ENCODE results near the gene CERS6. TPM values are rescaled to one million over a fixed set of nuclear protein-coding genes. Genes with fewer than 3 reads are reported as not detected.
A peak's percentile ranks its signal among the peaks of the same experiment; 100 is the strongest.

The CERS6 gene
- total and polyA plus RNA-seq, 3 experiments from 2014 or later, result 3.6 to 7.8 (median 7.7) TPM

- H3K27ac ChIP-seq (ENCODE audit: low read depth, low read length), result no peak overlapping the region
- peaks cover 6% of the 10 kb centered on the region for H3K4me1 ChIP-seq (ENCODE audit: insufficient read depth, low read length)
- H3K4me3 ChIP-seq (ENCODE audit: low read length), result no peak overlapping the region
- Mint-ChIP-seq H3K9me3 (no peaks in the 10 kb centered on the region), H3K36me3 (peaks cover 0 to under 1% (median 0%) of the 10 kb centered on the region in 3 donors), H3K4me3 (no peak overlapping the region), H3K4me1 (peaks cover under 1 to 9% (median under 1%) of the 10 kb centered on the region in 3 donors), H3K27ac (no peak overlapping the region), H3K27me3 (peaks cover 0 to 6% of the 10 kb centered on the region in 2 donors)
- no peaks in the 10 kb centered on the region for H3K36me3 ChIP-seq (ENCODE audit: insufficient read depth, low read length)
- DNase-seq, result no peak
- CTCF ChIA-PET, result interaction anchor here (1.1 kb wide), 1 partner anchor 17 kb away, joined by 3 read pairs; no protein-coding TSS in a partner anchor
- no peaks in the 10 kb centered on the region for H3K9me3 ChIP-seq (ENCODE audit: low read length)
- POLR2A ChIA-PET, result no interaction called here
- no peaks in the 10 kb centered on the region for H3K27me3 ChIP-seq (ENCODE audit: insufficient read depth, low read length, poor library complexity, severe bottlenecking)
Observed at GRCh38 chr2:168426861-168427260, 29.2 kb upstream of the CERS6 start.

DNA sequence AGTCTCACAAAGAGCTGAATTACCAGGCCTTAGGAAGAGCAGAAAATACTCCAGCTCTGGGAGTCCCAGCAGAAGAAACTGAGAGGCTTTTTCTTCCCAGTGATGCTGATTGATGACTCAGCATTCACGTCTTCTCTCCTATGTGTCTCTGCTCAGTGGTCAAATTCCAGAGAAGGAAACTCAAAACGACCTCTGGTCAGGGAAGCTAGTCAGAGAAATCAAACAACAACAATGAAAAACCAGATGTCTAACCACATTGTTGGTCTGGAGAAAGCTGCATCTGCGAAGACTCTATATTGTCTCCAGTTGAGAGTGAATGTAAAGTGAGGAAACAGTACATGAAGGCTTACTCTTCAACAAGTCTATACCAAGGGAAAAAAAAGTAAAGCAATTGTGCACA, 28.6 kb upstream of the CERS6 start:
- no peak overlapping the region for H3K4me3 Mint-ChIP-seq
- DNase-seq, result no peak
- no peaks in the 10 kb centered on the region for H3K36me3 ChIP-seq (ENCODE audit: insufficient read depth, low read length)
- H3K27ac Mint-ChIP-seq, result no peak overlapping the region
- ChIA-PET POLR2A (no interaction called here), CTCF (no interaction called here)
- H3K27me3 Mint-ChIP-seq, result peaks cover 0 to 5% of the 10 kb centered on the region in 2 donors
- no peak overlapping the region for H3K27ac ChIP-seq (ENCODE audit: low read depth, low read length)
- peaks cover 12% of the 10 kb centered on the region for H3K4me1 ChIP-seq (ENCODE audit: insufficient read depth, low read length)
- H3K9me3 ChIP-seq (ENCODE audit: low read length), result no peaks in the 10 kb centered on the region
- H3K27me3 ChIP-seq (ENCODE audit: insufficient read depth, low read length, poor library complexity, severe bottlenecking), result no peaks in the 10 kb centered on the region
- peaks cover 4 to 15% (median 4%) of the 10 kb centered on the region in 3 donors for H3K4me1 Mint-ChIP-seq
- H3K9me3 Mint-ChIP-seq, result no peaks in the 10 kb centered on the region
- peaks cover 0 to 3% (median 0%) of the 10 kb centered on the region in 3 donors for H3K36me3 Mint-ChIP-seq
- H3K4me3 ChIP-seq (ENCODE audit: low read length), result no peak overlapping the region

DNA sequence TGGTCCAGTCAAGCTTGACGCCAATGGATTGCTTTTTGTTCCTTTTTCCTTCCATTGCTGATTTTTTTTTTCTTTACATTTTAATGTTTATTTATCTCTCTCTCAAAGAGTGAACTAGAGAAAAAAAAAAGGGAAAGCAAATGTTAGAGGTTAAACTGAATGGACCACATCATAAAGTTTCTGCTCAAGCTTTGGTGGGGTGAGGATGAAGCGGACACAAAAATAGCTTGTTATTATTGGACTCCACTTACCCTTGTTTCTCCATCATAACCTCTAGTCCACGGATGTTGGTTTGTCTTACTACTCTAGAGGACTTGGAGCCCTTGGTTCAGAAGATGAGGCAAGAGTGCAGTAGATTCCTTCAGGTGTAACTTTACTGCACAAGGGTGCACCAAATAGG, 27.6 kb upstream of the CERS6 start:
- no peak for DNase-seq
- no peak overlapping the region for H3K27ac Mint-ChIP-seq
- H3K4me1 Mint-ChIP-seq, result peaks cover 12 to 25% (median 13%) of the 10 kb centered on the region in 3 donors
- no peaks in the 10 kb centered on the region for H3K27me3 ChIP-seq (ENCODE audit: insufficient read depth, low read length, poor library complexity, severe bottlenecking)
- CTCF ChIA-PET, result no interaction called here
- no peak overlapping the region for H3K27ac ChIP-seq (ENCODE audit: low read depth, low read length)
- no peak overlapping the region for H3K4me3 Mint-ChIP-seq
- H3K36me3 ChIP-seq (ENCODE audit: insufficient read depth, low read length), result no peaks in the 10 kb centered on the region
- H3K4me3 ChIP-seq (ENCODE audit: low read length), result no peak overlapping the region
- no peaks in the 10 kb centered on the region for H3K9me3 ChIP-seq (ENCODE audit: low read length)
- H3K36me3 Mint-ChIP-seq, result peaks cover 0 to 3% (median 0%) of the 10 kb centered on the region in 3 donors
- H3K9me3 Mint-ChIP-seq, result no peaks in the 10 kb centered on the region
- peaks cover 22% of the 10 kb centered on the region for H3K4me1 ChIP-seq (ENCODE audit: insufficient read depth, low read length)
- POLR2A ChIA-PET, result no interaction called here
- peaks cover 0 to 5% of the 10 kb centered on the region in 2 donors for H3K27me3 Mint-ChIP-seq

GRCh38 chr2:168429988-168430387, 26.1 kb upstream of the CERS6 start:
- ChIA-PET POLR2A (no interaction called here), CTCF (no interaction called here)
- Mint-ChIP-seq H3K9me3 (no peaks in the 10 kb centered on the region), H3K27ac (no peak overlapping the region), H3K27me3 (peaks cover 0 to 5% of the 10 kb centered on the region in 2 donors), H3K36me3 (peaks cover 0 to 3% (median 0%) of the 10 kb centered on the region in 3 donors), H3K4me1 (peaks cover 15 to 28% (median 15%) of the 10 kb centered on the region in 3 donors), H3K4me3 (no peak overlapping the region)
- H3K36me3 ChIP-seq (ENCODE audit: insufficient read depth, low read length), result no peaks in the 10 kb centered on the region
- H3K27me3 ChIP-seq (ENCODE audit: insufficient read depth, low read length, poor library complexity, severe bottlenecking), result no peaks in the 10 kb centered on the region
- no peak overlapping the region for H3K4me3 ChIP-seq (ENCODE audit: low read length)
- H3K9me3 ChIP-seq (ENCODE audit: low read length), result no peaks in the 10 kb centered on the region
- peaks cover 33% of the 10 kb centered on the region for H3K4me1 ChIP-seq (ENCODE audit: insufficient read depth, low read length)
- no peak for DNase-seq
- H3K27ac ChIP-seq (ENCODE audit: low read depth, low read length), result no peak overlapping the region

DNA sequence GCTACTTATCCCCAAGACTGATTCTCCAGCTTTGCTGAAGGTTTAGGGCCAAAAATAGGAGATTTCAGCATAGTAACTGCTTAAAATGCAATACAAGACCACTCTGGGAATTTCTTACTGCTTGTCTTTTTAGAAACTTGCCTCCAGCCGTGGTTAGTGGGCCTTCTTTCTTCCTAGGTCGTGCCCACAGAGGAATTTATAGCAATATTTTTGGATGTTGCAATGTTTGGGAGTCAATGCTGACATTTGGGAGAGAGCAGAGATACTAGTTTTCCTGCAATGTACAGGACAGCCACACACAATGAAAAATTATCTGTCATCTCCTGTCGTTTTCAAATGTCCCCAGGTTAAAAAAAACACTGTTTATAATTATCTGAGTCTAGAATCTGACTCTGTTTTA, 25.6 kb upstream of the CERS6 start:
- Histone ChIP-seq H3K9me3 (ENCODE audit: low read length) (no peaks in the 10 kb centered on the region), H3K27me3 (ENCODE audit: insufficient read depth, low read length, poor library complexity, severe bottlenecking) (no peaks in the 10 kb centered on the region), H3K4me3 (ENCODE audit: low read length) (no peak overlapping the region), H3K4me1 (ENCODE audit: insufficient read depth, low read length) (peaks cover 33% of the 10 kb centered on the region), H3K36me3 (ENCODE audit: insufficient read depth, low read length) (no peaks in the 10 kb centered on the region), H3K27ac (ENCODE audit: low read depth, low read length) (no peak overlapping the region)
- Mint-ChIP-seq H3K36me3 (peaks cover 0 to 3% (median 0%) of the 10 kb centered on the region in 3 donors), H3K4me1 (peaks cover 15 to 28% (median 16%) of the 10 kb centered on the region in 3 donors), H3K27ac (no peak overlapping the region), H3K4me3 (no peak overlapping the region), H3K27me3 (peaks cover 0 to 5% of the 10 kb centered on the region in 2 donors), H3K9me3 (no peaks in the 10 kb centered on the region)
- POLR2A ChIA-PET, result no interaction called here
- CTCF ChIA-PET, result no interaction called here
- DNase-seq, result no peak

DNA sequence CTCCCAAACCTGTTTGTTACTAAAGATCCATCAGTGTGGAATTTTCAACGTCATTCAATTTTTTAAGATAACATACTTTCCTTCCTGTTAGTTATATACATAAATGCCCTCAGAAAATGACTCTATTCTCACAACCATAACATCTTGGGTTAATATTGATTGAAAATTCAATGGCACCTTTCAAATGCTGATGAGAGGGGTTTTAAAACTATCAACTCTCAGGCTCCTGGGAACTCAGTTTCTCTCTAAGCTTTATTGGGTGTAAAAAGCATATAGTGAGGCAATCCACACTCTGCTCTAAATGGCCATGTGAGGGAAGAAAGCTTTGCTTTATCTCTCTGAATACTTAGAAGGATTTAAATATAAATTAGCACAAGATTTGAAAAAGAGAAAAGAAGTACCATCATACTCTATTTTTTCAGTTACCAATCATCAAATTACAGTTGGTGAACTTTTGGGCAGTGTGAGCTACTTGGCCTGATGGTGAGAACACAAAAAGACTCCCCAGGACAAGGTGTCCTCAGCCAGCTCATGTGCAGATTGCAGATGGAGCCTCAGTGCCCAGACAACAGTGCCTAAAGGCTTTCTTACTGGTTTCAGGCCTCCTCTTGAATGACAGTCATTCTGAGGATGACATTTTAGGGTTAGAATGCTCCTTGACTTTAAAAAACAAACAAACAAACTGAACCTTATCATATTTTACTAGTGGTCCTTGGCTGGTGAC, 24.6 kb upstream of the CERS6 start:
- Histone ChIP-seq H3K36me3 (ENCODE audit: insufficient read depth, low read length) (no peaks in the 10 kb centered on the region), H3K9me3 (ENCODE audit: low read length) (no peaks in the 10 kb centered on the region), H3K27me3 (ENCODE audit: insufficient read depth, low read length, poor library complexity, severe bottlenecking) (no peaks in the 10 kb centered on the region), H3K4me1 (ENCODE audit: insufficient read depth, low read length) (peaks cover 34% of the 10 kb centered on the region), H3K27ac (ENCODE audit: low read depth, low read length) (no peak overlapping the region), H3K4me3 (ENCODE audit: low read length) (no peak overlapping the region)
- Mint-ChIP-seq H3K36me3 (peaks cover 0 to 3% (median 0%) of the 10 kb centered on the region in 3 donors), H3K4me1 (peaks cover 15 to 28% (median 16%) of the 10 kb centered on the region in 3 donors), H3K4me3 (no peak overlapping the region), H3K9me3 (no peaks in the 10 kb centered on the region), H3K27ac (peak overlapping the region in 1 of 8 donors; percentile 31), H3K27me3 (peaks cover 0 to 5% of the 10 kb centered on the region in 2 donors)
- CTCF ChIA-PET, result no interaction called here
- no peak for DNase-seq
- POLR2A ChIA-PET, result no interaction called here

DNA sequence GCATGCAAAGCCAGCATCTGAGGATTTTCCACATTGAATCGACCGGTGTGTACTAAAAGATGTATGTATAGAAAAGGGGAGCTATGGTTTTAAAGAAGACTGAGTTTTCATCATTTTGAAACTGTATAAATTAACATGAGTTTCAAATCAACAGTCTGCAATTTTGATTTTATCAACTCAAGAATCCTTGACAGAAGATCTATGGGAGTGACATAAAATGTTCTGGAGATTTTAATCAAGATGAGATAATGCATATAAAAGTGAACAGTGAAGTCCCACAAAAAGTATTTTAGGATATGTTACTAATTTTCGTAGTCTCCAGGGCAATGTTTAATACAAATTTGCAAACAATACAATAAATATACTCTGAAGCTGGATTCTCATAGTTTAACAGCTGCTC, 24.0 kb upstream of the CERS6 start:
- peaks cover 15 to 28% (median 16%) of the 10 kb centered on the region in 3 donors for H3K4me1 Mint-ChIP-seq
- H3K4me3 Mint-ChIP-seq, result no peak overlapping the region
- peak overlapping the region in 1 of 8 donors; percentile 31 for H3K27ac Mint-ChIP-seq
- H3K27me3 Mint-ChIP-seq, result peaks cover 0 to 5% of the 10 kb centered on the region in 2 donors
- H3K36me3 ChIP-seq (ENCODE audit: insufficient read depth, low read length), result no peaks in the 10 kb centered on the region
- H3K4me3 ChIP-seq (ENCODE audit: low read length), result no peak overlapping the region
- H3K4me1 ChIP-seq (ENCODE audit: insufficient read depth, low read length), result peaks cover 40% of the 10 kb centered on the region
- no peaks in the 10 kb centered on the region for H3K27me3 ChIP-seq (ENCODE audit: insufficient read depth, low read length, poor library complexity, severe bottlenecking)
- POLR2A ChIA-PET, result no interaction called here
- H3K27ac ChIP-seq (ENCODE audit: low read depth, low read length), result no peak overlapping the region
- CTCF ChIA-PET, result no interaction called here
- H3K9me3 ChIP-seq (ENCODE audit: low read length), result no peaks in the 10 kb centered on the region
- H3K36me3 Mint-ChIP-seq, result peaks cover 0 to 3% (median 0%) of the 10 kb centered on the region in 3 donors
- DNase-seq, result no peak
- no peaks in the 10 kb centered on the region for H3K9me3 Mint-ChIP-seq

DNA sequence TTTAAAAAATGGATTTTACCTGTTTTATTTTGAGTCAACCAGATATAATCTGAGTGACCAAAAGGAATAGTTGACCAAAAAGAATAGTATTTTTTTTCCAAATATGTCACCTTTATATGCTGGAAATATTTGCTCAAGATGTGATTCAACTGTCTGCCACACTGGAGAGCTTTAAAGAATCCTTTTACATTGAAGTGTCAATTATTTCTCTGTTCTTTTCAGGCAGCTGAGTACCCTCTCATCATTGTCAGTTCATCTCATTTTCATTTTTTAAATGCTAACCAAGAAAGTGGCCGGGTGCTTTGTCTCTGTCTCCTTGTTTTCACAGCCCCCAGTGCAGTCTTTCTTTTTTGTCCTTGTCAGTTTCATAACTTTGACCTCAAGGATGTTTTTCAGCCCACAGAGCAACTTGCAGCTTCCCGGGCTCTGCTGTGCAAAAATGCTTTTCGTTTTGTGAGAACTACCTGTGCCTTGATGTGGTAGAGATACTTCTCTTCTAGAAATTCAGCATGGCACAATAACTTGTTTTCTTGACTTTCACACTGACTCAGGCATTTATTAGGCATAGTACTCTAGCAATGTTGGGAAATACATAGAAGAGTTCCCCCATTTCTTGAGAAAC, 23.4 kb upstream of the CERS6 start:
- Mint-ChIP-seq H3K36me3 (peaks cover 0 to 3% (median 0%) of the 10 kb centered on the region in 3 donors), H3K4me3 (peak overlapping the region in 6 of 7 donors; percentile 1 to 77 (median 34)), H3K4me1 (peaks cover 15 to 28% (median 16%) of the 10 kb centered on the region in 3 donors), H3K9me3 (no peaks in the 10 kb centered on the region), H3K27ac (peak overlapping the region in 4 of 8 donors; percentile 61 to 88 (median 66)), H3K27me3 (peaks cover 3 to 5% of the 10 kb centered on the region in 2 donors)
- H3K9me3 ChIP-seq (ENCODE audit: low read length), result no peaks in the 10 kb centered on the region
- ChIA-PET POLR2A (no interaction called here), CTCF (no interaction called here)
- no peak overlapping the region for H3K4me3 ChIP-seq (ENCODE audit: low read length)
- H3K36me3 ChIP-seq (ENCODE audit: insufficient read depth, low read length), result no peaks in the 10 kb centered on the region
- H3K4me1 ChIP-seq (ENCODE audit: insufficient read depth, low read length), result peaks cover 40% of the 10 kb centered on the region
- DNase-seq, result peak in 2 of 5 donors; percentile 4 to 62
- H3K27me3 ChIP-seq (ENCODE audit: insufficient read depth, low read length, poor library complexity, severe bottlenecking), result no peaks in the 10 kb centered on the region
- H3K27ac ChIP-seq (ENCODE audit: low read depth, low read length), result no peak overlapping the region
